SU-DHL-6 (cell line): ENCODE data around the gene RAPGEF4.

Experiments used
- H2AFZ ChIP-seq: fragments of 200-600 bp; sonication (generic); 2 replicates; pipeline ENCODE4 v1.6.1; 2014; ENCODE audit warnings: low read depth, mild to moderate bottlenecking, moderate library complexity, mixed read lengths, antibody characterized with exemption, low read length; ENCODE audit not compliant: severe bottlenecking
- H3F3A ChIP-seq: fragments of 200-600 bp; shearing (Covaris generic); 2 replicates; pipeline ENCODE4 v1.6.0; 2016; ENCODE audit warnings: antibody characterized with exemption, mild to moderate bottlenecking; ENCODE audit not compliant: insufficient read depth
- H3K27ac ChIP-seq: fragments of 200-600 bp; sonication (generic); 2 replicates; pipeline ENCODE4 v1.5.1; 2016; ENCODE audit warnings: low read depth, mild to moderate bottlenecking, low read length, moderate library complexity, mixed read lengths
- H3K27me3 ChIP-seq: fragments of 200-600 bp; sonication (generic), shearing (Covaris generic); 2 replicates; pipeline ENCODE4 v1.6.0; 2014; ENCODE audit warnings: mild to moderate bottlenecking, low read length
- H3K36me3 ChIP-seq: fragments of 200-600 bp; sonication (generic); 2 replicates; pipeline ENCODE4 v1.6.1; 2014; ENCODE audit warnings: mild to moderate bottlenecking, low read length, mixed read lengths
- H3K4me2 ChIP-seq: fragments of 300-600, 200-600 bp; shearing (Covaris generic), sonication (generic); 2 replicates; pipeline ENCODE4 v1.6.0; 2014; ENCODE audit warnings: low read length, low read depth, mild to moderate bottlenecking; ENCODE audit not compliant: poor library complexity, severe bottlenecking
- H3K4me3 ChIP-seq: fragments of 200-600 bp; sonication (generic); 2 replicates; pipeline ENCODE4 v1.5.1; 2014; ENCODE audit warnings: antibody characterized with exemption, low read length, mild to moderate bottlenecking, mixed read lengths; ENCODE audit not compliant: insufficient read depth, poor library complexity, severe bottlenecking
- H3K79me2 ChIP-seq: fragments of 200-600 bp; sonication (generic); 2 replicates; pipeline ENCODE4 v1.6.1; 2014; ENCODE audit warnings: mild to moderate bottlenecking, low read length, moderate library complexity; ENCODE audit not compliant: insufficient read depth
- H3K9ac ChIP-seq: fragments of 200-600 bp; sonication (generic); 2 replicates; pipeline ENCODE4 v1.7.0; 2014; ENCODE audit warnings: mild to moderate bottlenecking, low read length
- H3K9me2 ChIP-seq: fragments of 200-600 bp; sonication (generic); replicated peaks from 2 replicates; pipeline ENCODE4 v1.6.1; 2014; ENCODE audit warnings: low read length; ENCODE audit not compliant: insufficient read depth
- H3K9me3 ChIP-seq: fragments of 200-600 bp; sonication (generic); 2 replicates; pipeline ENCODE4 v1.6.1; 2014; ENCODE audit warnings: low read length, mixed read lengths; ENCODE audit not compliant: insufficient read depth
- H4K20me1 ChIP-seq: fragments of 200-600 bp; sonication (generic); 2 replicates; pipeline ENCODE4 v1.6.1; 2014; ENCODE audit warnings: low read depth, mild to moderate bottlenecking, antibody characterized with exemption, low read length, moderate library complexity, mixed read lengths
- CTCF ChIP-seq: fragments of 200-600 bp; sonication (generic); IDR thresholded peaks from one replicate; pipeline ENCODE4 v1.5.1; 2017; ENCODE audit warnings: antibody characterized with exemption, mild to moderate bottlenecking, low read length, moderate library complexity; ENCODE audit not compliant: insufficient read depth, poor library complexity, severe bottlenecking
- EZH2phosphoT487 ChIP-seq: fragments of 200-600 bp; sonication (generic), shearing (Covaris generic); conservative IDR thresholded peaks from 2 replicates; pipeline ENCODE4 v1.6.1; 2018; ENCODE audit warnings: mild to moderate bottlenecking, antibody characterized with exemption, low read length, moderate library complexity, mixed read lengths

Gene RAPGEF4

DNA sequence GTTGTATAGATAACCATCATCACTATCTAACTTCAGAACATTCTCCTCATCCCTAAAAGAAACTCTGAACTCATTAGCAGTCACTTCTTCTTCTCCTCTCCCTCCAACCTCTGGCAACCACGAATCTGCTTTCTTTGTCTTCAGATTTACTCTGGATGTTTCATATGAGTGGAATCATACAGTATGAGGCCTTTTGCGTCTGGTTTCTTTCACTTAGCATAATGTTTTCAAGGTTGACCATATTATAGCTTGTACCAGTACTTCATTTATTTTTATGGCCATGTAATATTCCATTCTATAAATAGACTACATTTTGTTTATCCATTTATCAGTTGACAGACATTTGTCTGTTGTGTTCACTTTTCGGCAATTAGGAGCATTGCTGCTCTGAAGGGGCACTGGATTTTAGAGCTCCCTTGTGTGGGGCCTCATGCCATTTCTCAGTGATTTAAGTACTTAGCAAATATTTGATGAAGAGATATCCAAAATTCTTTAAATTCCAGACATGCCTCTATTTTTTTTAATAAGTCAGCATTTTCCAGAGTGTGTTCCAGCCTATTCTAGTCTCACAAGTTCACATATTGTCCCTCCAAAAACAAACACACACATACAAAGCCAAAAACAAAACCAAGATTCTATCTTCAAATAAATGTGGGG is 317.5 kb downstream of the RAPGEF4 start:
- H3K36me3 ChIP-seq: no peaks in the 10 kb centered on the region
- H3K9me2 ChIP-seq: no peaks in the 10 kb centered on the region; the same call in 1 of the 2 replicates
- H4K20me1 ChIP-seq: no peaks in the 10 kb centered on the region
- no peaks in the 10 kb centered on the region for H3K27me3 ChIP-seq
- H3K9me3 ChIP-seq: no peaks in the 10 kb centered on the region
- H3K4me3 ChIP-seq: no peak overlapping the region
- H3K27ac ChIP-seq: no peak overlapping the region
- no peaks in the 10 kb centered on the region for H3F3A ChIP-seq
- no peaks in the 10 kb centered on the region for H3K79me2 ChIP-seq
- no peak overlapping the region for H2AFZ ChIP-seq
- TF ChIP-seq CTCF: no peak
- no peak for TF ChIP-seq EZH2phosphoT487
- H3K4me2 ChIP-seq: no peak overlapping the region
- no peak overlapping the region for H3K9ac ChIP-seq

DNA sequence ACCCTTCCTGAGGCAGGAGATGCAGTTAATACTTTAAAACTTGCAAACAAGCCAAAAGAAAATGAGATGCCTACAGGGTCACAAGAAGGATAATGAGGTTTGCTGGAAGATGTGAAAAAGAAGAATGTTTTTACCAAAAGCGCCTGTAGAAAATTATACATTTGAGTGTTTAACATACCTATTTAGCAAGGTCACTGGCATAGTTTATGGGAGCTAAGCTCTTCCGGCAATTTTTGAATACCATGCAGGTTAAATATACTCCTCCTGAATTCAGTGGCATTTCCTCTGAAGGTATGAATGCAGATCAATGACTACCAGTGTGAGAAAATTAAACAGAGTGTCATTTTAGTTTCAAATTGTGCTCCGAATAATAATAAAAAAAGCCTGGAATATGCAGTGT is 318.8 kb downstream of the RAPGEF4 start:
- H2AFZ ChIP-seq: no peak overlapping the region
- H3K36me3 ChIP-seq: no peaks in the 10 kb centered on the region
- no peaks in the 10 kb centered on the region for H3F3A ChIP-seq
- no peak overlapping the region for H3K4me3 ChIP-seq
- H3K79me2 ChIP-seq: no peaks in the 10 kb centered on the region
- H3K9me3 ChIP-seq: no peaks in the 10 kb centered on the region
- H4K20me1 ChIP-seq: no peaks in the 10 kb centered on the region
- H3K27ac ChIP-seq: no peak overlapping the region
- H3K9ac ChIP-seq: no peak overlapping the region
- TF ChIP-seq CTCF (no peak), EZH2phosphoT487 (no peak)
- H3K27me3 ChIP-seq: no peaks in the 10 kb centered on the region
- H3K9me2 ChIP-seq: no peaks in the 10 kb centered on the region; the same call in 1 of the 2 replicates
- no peak overlapping the region for H3K4me2 ChIP-seq

GRCh38 chr2:173056705-173057364 is 321.2 kb downstream of the RAPGEF4 start:
- no peaks in the 10 kb centered on the region for H3K27me3 ChIP-seq
- no peaks in the 10 kb centered on the region; the same call in 1 of the 2 replicates for H3K9me2 ChIP-seq
- TF ChIP-seq CTCF (no peak), EZH2phosphoT487 (no peak)
- H3K9me3 ChIP-seq: no peaks in the 10 kb centered on the region
- no peak overlapping the region for H3K4me2 ChIP-seq
- H3K9ac ChIP-seq: no peak overlapping the region
- no peaks in the 10 kb centered on the region for H3K36me3 ChIP-seq
- H3F3A ChIP-seq: no peaks in the 10 kb centered on the region
- H3K79me2 ChIP-seq: no peaks in the 10 kb centered on the region
- no peak overlapping the region for H3K4me3 ChIP-seq
- no peaks in the 10 kb centered on the region for H4K20me1 ChIP-seq
- no peak overlapping the region for H2AFZ ChIP-seq
- no peak overlapping the region for H3K27ac ChIP-seq
